HepG2 (cell line): ENCODE results near the gene CPLX1. TPM values are rescaled to one million over a fixed set of nuclear protein-coding genes. Genes with fewer than 3 reads are reported as not detected.
"Not testable (repeated sequence)": the region's sequence is repeated elsewhere in the genome, so short reads cannot be mapped to it uniquely, and the experiment has no call there.

ENCODE experiments used
- ATAC-seq: fragments of 200-7000 bp; cut with Tn5 transposase; 3 replicates; pipeline ENCODE4 v1.9.1; 2020; ENCODE audit warnings: mild to moderate bottlenecking, moderate library complexity
- BruUV-seq: library from RNA; stranded (reverse); fragments of 400-500 nt; replicated peaks from 2 replicates; lab custom pipeline; 2021; lab: Mats Ljungman, UMichigan
- CTCF ChIA-PET: fragments of 300-600 bp; formaldehyde crosslinking; extraction: SDS; loops from one replicate; lab custom pipeline; 2021; ENCODE audit warnings: low total read pairs, inconsistent platforms, low intra/inter-chr PET ratio; lab: Yijun Ruan, JAX
- POLR2A ChIA-PET: fragments of 350-600 bp; sonication (Branson Sonifier 250); formaldehyde crosslinking; loops from one replicate; lab custom pipeline; 2020; ENCODE audit warnings: antibody characterized with exemption, inconsistent platforms; lab: Yijun Ruan, JAX
- DNase-seq: peaks from one replicate; pipeline ENCODE4 v3.0.0-alpha.2; 2015; ENCODE audit warnings: low spot score
- FAIRE-seq: peaks from 3 replicates; lab custom pipeline; 2011; peaks lifted over from hg19 to GRCh38; lab: Jason Lieb, UNC
- H2AFZ ChIP-seq: one replicate; pipeline ENCODE4 v1.6.1; 2011; ENCODE audit warnings: low read length, inconsistent platforms
- H3K27ac ChIP-seq: fragments of 300-600 bp; 3 replicates; pipeline ENCODE4 v1.8.0; 2011; ENCODE audit warnings: mixed run types, mild to moderate bottlenecking, mixed read lengths, low read length, inconsistent platforms; ENCODE audit not compliant: insufficient read depth; ENCODE audit errors: extremely low read length
- H3K27me3 ChIP-seq, 2 experiments: fragments of 200-600 bp in 1 of 2; 2 replicates in 1 of 2; 3 replicates in 1 of 2; pipeline versions ENCODE4 v1.6.0 to v1.8.0; 2011; ENCODE audit warnings: low read length in 2 of 2, mild to moderate bottlenecking in 2 of 2, moderate library complexity in 2 of 2, inconsistent platforms in 1 of 2; ENCODE audit not compliant: insufficient read depth in 2 of 2, control insufficient read depth in 1 of 2
- H3K36me3 ChIP-seq, 2 experiments: fragments of 200-600 bp in 1 of 2; replicated peaks in 1 of 2; 2 replicates in 1 of 2; 3 replicates in 1 of 2; pipeline versions ENCODE4 v1.5.1 to v1.8.0; 2011; ENCODE audit warnings: low read length in 2 of 2, inconsistent platforms in 1 of 2; ENCODE audit not compliant: insufficient read depth in 2 of 2, control insufficient read depth in 1 of 2
- H3K4me1 ChIP-seq: 2 replicates; pipeline ENCODE4 v1.5.1; 2012; ENCODE audit warnings: low read length, inconsistent platforms; ENCODE audit not compliant: insufficient read depth
- H3K4me2 ChIP-seq: 2 replicates; pipeline ENCODE4 v1.6.0; 2011; ENCODE audit warnings: low read depth, low read length, inconsistent platforms
- H3K4me3 ChIP-seq, 3 experiments: fragments of 200-600 bp in 1 of 3; sonication (generic), shearing (Covaris generic) in 1 of 3; replicated peaks in 1 of 3; 2 replicates each; pipeline ENCODE4 v1.5.1; 2011 to 2016; ENCODE audit warnings: low read length in 3 of 3, inconsistent platforms in 2 of 3, low read depth in 2 of 3, mild to moderate bottlenecking in 2 of 3, control low read depth in 1 of 3, mixed read lengths in 1 of 3; ENCODE audit not compliant: insufficient read depth in 1 of 3
- H3K79me2 ChIP-seq: one replicate; pipeline ENCODE4 v1.6.1; 2011; ENCODE audit warnings: low read length, inconsistent platforms; ENCODE audit not compliant: insufficient read depth
- H3K9ac ChIP-seq: 2 replicates; pipeline ENCODE4 v1.6.0; 2011; ENCODE audit warnings: mild to moderate bottlenecking, low read depth, low read length, inconsistent platforms; ENCODE audit not compliant: insufficient read depth
- H3K9me3 ChIP-seq: 2 replicates; pipeline ENCODE4 v1.5.1; 2012; ENCODE audit warnings: mild to moderate bottlenecking, low read length
- H4K20me1 ChIP-seq: 2 replicates; pipeline ENCODE4 v1.6.0; 2011; ENCODE audit warnings: inconsistent platforms, mild to moderate bottlenecking, low read length, moderate library complexity; ENCODE audit not compliant: insufficient read depth
- WGBS: methylation state at CpG from one replicate; pipeline ENCODE4 v1.1.6; 2017; ENCODE audit warnings: low lambda C conversion rate; 5-methylcytosine and 5-hydroxymethylcytosine counted together
- in situ Hi-C: cut with HindIII; loops from 2 replicates; pipeline ENCODE4 v1.10.0; 2017; ENCODE audit warnings: low pct_unique_long_range_greater_than_20kb; ENCODE audit not compliant: extremely low pct_ligation_motif_present
- intact Hi-C: fragments of 100-400 bp; cut with micrococcal nuclease; formaldehyde crosslinking; loops from one replicate; pipeline ENCODE4 v1.10.0; 2022; ENCODE audit not compliant: unreplicated experiment
- polyA plus RNA-seq, 8 experiments: library from polyadenylated mRNA; depleted of rRNA in 3 of 8; stranded (reverse) in 7 of 8; unstranded in 1 of 8; fragments of >200 nt; fragmentation: Illumina TruSeq in 4 of 8; extraction: Trizol in 4 of 8; gene quantifications; 2 replicates each; pipeline versions ENCODE4 v1.2.1 to v1.2.3, GENCODE V29; 2011 to 2016; ENCODE audit warnings: low read depth in 4 of 8, missing spikeins in 1 of 8, mixed read lengths in 1 of 8; ENCODE audit not compliant: insufficient read depth in 1 of 8
- total RNA-seq, 5 experiments: library from RNA; depleted of rRNA; stranded (reverse); fragments of >200 nt; fragmentation: Illumina TruSeq; extraction: Trizol; gene quantifications; 2 replicates each; pipeline ENCODE4 v1.2.3, GENCODE V29; 2016; ENCODE audit warnings: low read depth in 1 of 5
- TF ChIP-seq, protein P1 (sequence below): sonication (generic); formaldehyde crosslinking; IDR thresholded peaks from 2 replicates; pipeline ENCODE4 v1.4.0; 2020; ENCODE audit warnings: mild to moderate bottlenecking, low read depth, missing genetic modification reagents
- TF ChIP-seq, protein P2 (sequence below), 2 experiments: fragments of 450-650 bp in 1 of 2; sonication (generic) in 1 of 2; formaldehyde crosslinking; IDR thresholded peaks; 2 replicates each; pipeline versions ENCODE4 v1.5.0 to v1.8.0; 2020 to 2022; ENCODE audit warnings: mild to moderate bottlenecking in 1 of 2, missing genetic modification reagents in 1 of 2
- TF ChIP-seq, protein P3 (sequence below): sonication (generic); formaldehyde crosslinking; IDR thresholded peaks from 2 replicates; pipeline ENCODE4 v1.5.1; 2020; ENCODE audit warnings: mild to moderate bottlenecking, missing genetic modification reagents, moderate library complexity

Gene CPLX1
- total and polyA plus RNA-seq, 2 of the 13 experiments (the other 11 are each of a cell fraction or from before 2014, with no cell fraction given) = 0.18 TPM

DNA sequence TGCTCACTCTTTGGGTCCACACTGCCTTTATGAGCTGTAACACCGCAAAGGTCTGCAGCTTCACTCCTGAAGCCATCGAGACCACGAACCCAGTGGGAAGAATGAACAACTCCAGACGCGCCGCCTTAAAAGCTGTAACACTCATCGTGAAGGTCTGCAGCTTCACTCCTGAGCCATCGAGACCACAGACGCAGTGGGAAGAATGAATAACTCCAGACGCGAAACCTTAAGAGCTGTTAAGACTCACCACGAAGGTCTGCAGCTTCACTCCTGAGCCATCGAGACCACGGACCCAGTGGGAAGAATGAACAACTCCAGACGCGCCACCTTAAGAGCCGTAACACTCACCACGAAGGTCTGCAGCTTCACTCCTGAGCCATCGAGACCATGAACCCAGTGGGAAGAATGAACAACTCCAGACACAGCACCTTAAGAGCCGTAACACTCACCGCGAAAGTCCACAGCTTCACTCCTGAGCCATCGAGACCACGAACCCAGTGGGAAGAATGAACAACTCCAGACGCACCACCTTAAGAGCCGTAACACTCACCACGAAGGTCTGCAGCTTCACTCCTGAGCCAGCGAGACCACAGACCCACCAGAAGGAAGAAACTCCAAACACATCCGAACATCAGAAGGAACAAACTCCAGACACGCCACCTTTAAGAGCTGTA, 51.4 kb downstream of the CPLX1 start:
- in situ Hi-C loops, DNase-seq, H3K27me3 ChIP-seq, H2AFZ ChIP-seq, H3K4me2 ChIP-seq, intact Hi-C loops, CTCF ChIA-PET, H3K4me3 ChIP-seq, H3K27ac ChIP-seq, H3K9ac ChIP-seq: not testable (repeated sequence)
- peaks cover 73% of the 10 kb centered on the region for H3K79me2 ChIP-seq
- TSS peak; percentile 74 for BruUV-seq
- H3K36me3 ChIP-seq = peaks cover 10 to 46% of the 10 kb centered on the region in 2 experiments; a peak in 4 of 5 replicates
- POLR2A ChIA-PET = interaction anchor here (1.0 to 2.3 kb wide), 5 partner anchors 8 to 213 kb away, joined by 3 to 11 read pairs (median 4); partner anchors contain the start of gene IDUA
- H4K20me1 ChIP-seq = peaks cover 50% of the 10 kb centered on the region
- TF ChIP-seq, protein P1, sequence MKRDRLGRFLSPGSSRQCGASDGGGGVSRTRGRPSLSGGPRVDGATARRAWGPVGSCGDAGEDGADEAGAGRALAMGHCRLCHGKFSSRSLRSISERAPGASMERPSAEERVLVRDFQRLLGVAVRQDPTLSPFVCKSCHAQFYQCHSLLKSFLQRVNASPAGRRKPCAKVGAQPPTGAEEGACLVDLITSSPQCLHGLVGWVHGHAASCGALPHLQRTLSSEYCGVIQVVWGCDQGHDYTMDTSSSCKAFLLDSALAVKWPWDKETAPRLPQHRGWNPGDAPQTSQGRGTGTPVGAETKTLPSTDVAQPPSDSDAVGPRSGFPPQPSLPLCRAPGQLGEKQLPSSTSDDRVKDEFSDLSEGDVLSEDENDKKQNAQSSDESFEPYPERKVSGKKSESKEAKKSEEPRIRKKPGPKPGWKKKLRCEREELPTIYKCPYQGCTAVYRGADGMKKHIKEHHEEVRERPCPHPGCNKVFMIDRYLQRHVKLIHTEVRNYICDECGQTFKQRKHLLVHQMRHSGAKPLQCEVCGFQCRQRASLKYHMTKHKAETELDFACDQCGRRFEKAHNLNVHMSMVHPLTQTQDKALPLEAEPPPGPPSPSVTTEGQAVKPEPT (CRISPR knock-in tag) = peak; percentile 94; the same call in 1 of the 2 replicates
- TF ChIP-seq, all 625 proteins: peak for 1; not testable (repeated sequence) for 624
- not testable (repeated sequence) for ATAC-seq, FAIRE-seq, H3K9me3 ChIP-seq
- H3K4me1 ChIP-seq = peaks cover 42% of the 10 kb centered on the region
- WGBS = 95% methylated on average over 29 of the region's 30 CpGs

DNA sequence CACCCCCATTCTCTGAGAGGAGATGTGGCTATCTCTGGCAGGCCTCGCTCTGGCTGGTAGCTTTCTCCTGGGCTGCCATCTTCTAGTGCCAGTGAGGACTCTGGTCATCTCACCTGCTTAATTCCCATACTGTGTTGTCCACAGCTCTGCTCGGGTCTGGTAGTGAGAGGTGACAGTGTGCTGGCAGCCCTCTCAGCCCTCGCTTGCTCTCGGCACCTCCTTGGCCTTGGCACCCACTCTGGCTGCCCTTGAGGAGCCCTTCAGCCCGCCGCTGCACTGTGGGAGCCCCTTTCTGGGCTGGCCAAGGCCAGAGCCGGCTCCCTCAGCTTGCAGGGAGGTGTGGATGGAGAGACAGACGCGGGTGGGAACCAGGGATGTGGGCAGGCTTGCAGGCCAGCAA, 52.7 kb downstream of the CPLX1 start:
- Histone ChIP-seq H3K27me3 (no peaks in the 10 kb centered on the region), H3K9ac (no peak overlapping the region), H3K4me1 (peaks cover 29% of the 10 kb centered on the region), H3K36me3 (peaks cover 11 to 50% of the 10 kb centered on the region in 2 experiments), H3K4me2 (no peak overlapping the region), H3K27ac (no peak overlapping the region), H2AFZ (no peak overlapping the region), H3K79me2 (peaks cover 67% of the 10 kb centered on the region), H3K9me3 (no peaks in the 10 kb centered on the region), H3K4me3 (no peak overlapping the region), H4K20me1 (peaks cover 48% of the 10 kb centered on the region)
- no TSS peak for BruUV-seq
- ChIA-PET POLR2A (interaction anchor here (2.3 kb wide), 1 partner anchor 9 kb away, joined by 11 read pairs; no protein-coding TSS in a partner anchor), CTCF (no interaction called here)
- no peak for DNase-seq
- 90% methylated on average over 4 of the region's 9 CpGs for WGBS
- intact Hi-C loops (no loop called here), in situ Hi-C loops (no loop called here)
- no peak for FAIRE-seq
- TF ChIP-seq, protein P2, sequence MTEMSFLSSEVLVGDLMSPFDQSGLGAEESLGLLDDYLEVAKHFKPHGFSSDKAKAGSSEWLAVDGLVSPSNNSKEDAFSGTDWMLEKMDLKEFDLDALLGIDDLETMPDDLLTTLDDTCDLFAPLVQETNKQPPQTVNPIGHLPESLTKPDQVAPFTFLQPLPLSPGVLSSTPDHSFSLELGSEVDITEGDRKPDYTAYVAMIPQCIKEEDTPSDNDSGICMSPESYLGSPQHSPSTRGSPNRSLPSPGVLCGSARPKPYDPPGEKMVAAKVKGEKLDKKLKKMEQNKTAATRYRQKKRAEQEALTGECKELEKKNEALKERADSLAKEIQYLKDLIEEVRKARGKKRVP (CRISPR knock-in tag; IDR thresholded peaks at IDR 0.05) = no peak
- TF ChIP-seq, protein P3, sequence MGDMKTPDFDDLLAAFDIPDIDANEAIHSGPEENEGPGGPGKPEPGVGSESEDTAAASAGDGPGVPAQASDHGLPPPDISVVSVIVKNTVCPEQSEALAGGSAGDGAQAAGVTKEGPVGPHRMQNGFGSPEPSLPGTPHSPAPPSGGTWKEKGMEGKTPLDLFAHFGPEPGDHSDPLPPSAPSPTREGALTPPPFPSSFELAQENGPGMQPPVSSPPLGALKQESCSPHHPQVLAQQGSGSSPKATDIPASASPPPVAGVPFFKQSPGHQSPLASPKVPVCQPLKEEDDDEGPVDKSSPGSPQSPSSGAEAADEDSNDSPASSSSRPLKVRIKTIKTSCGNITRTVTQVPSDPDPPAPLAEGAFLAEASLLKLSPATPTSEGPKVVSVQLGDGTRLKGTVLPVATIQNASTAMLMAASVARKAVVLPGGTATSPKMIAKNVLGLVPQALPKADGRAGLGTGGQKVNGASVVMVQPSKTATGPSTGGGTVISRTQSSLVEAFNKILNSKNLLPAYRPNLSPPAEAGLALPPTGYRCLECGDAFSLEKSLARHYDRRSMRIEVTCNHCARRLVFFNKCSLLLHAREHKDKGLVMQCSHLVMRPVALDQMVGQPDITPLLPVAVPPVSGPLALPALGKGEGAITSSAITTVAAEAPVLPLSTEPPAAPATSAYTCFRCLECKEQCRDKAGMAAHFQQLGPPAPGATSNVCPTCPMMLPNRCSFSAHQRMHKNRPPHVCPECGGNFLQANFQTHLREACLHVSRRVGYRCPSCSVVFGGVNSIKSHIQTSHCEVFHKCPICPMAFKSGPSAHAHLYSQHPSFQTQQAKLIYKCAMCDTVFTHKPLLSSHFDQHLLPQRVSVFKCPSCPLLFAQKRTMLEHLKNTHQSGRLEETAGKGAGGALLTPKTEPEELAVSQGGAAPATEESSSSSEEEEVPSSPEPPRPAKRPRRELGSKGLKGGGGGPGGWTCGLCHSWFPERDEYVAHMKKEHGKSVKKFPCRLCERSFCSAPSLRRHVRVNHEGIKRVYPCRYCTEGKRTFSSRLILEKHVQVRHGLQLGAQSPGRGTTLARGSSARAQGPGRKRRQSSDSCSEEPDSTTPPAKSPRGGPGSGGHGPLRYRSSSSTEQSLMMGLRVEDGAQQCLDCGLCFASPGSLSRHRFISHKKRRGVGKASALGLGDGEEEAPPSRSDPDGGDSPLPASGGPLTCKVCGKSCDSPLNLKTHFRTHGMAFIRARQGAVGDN (CRISPR knock-in tag) = peak; percentile 22; the same call in 1 of the 2 replicates
- peak; percentile 16; the same call in 2 of the 3 replicates for ATAC-seq
